Keratinocyte (primary cell): ENCODE data around the gene GUK1.

Source experiments
- CTCF ChIP-seq, 3 experiments: IDR thresholded peaks in 1 of 3; conservative IDR thresholded peaks in 1 of 3; optimal IDR thresholded peaks in 1 of 3; 2 replicates in 2 of 3; 3 replicates in 1 of 3; pipeline versions ENCODE3 to v1.5.1; 2011; ENCODE audit warnings: low read length in 3 of 3, mild to moderate bottlenecking in 3 of 3, moderate library complexity in 2 of 3, control low read depth in 1 of 3, inconsistent platforms in 1 of 3; ENCODE audit not compliant: insufficient read depth in 2 of 3; ENCODE audit errors: extremely low read depth in 1 of 3
- EZH2 ChIP-seq: IDR thresholded peaks from one replicate; pipeline ENCODE4 v1.6.1; 2012; ENCODE audit warnings: inconsistent platforms, mild to moderate bottlenecking, low read length, moderate library complexity

GRCh38 chr1:228171221-228171891, 31.3 kb downstream of the GUK1 start:
- TF ChIP-seq CTCF (optimal IDR thresholded peaks at IDR 0.05 in 1 of 3, IDR thresholded peaks at IDR 0.05 in 1 of 3, conservative IDR thresholded peaks at IDR 0.05 in 1 of 3; ENCODE audit: extremely low read depth in 1 of 3, insufficient read depth in 2 of 3, low read length in 3 of 3) (no peak), EZH2 (no peak)
